ENCODE data around the gene ZBTB8A.
A peak's percentile ranks its signal among the peaks of the same experiment; 100 is the strongest.

The ZBTB8A gene

DNA sequence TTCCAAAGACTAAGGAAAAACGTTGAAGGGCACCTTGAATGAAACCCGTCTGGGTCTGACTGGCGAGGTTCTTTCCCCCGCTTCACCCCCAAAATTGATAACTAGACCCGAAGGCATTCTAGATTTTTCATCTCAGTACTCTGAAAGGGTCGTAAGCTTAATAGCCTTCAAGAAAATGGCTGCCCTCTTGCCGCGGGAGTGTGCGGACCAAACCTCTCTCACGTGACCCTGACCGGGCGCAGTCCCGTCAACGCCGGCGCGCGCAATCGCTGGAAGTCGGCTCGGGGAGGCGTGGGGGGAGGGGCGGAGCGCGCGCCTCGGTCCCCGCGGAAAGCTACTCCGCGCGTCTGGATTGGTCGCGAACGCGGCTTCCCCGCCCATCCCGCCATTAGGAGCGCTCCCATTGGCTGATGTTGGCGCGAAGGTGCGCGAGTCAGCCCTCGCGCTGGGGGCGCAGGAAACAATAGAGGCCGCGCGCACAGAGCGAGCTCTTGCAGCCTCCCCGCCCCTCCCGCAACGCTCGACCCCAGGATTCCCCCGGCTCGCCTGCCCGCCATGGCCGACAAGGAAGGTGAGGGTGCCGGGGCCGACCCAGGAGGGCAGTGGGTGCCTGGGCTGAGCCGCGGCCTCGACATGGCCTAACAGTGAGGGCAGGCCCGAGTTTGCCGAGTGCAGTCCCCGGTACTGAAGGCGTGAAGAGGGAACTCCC, 111.7 kb downstream of the ZBTB8A start, which contains the start of gene RBBP4:
Gene RBBP4 (plus strand): TSS at position 457 of the 709 bp plus-strand sequence. CDS start 99 bp downstream, at position 556.
- Histone ChIP-seq H3K4me3 (peak within 1 kb of the TSS; percentile 87), H3K9ac (ENCODE audit: insufficient read length) (peak within 1 kb of the TSS; percentile 100), H3K9me3 (ENCODE audit: low read depth, low read length) (no peaks in the 10 kb centered on the region), H3K36me3 (ENCODE audit: insufficient read depth, low read length) (peaks cover 43% of the 10 kb centered on the region), H3K27ac (peak within 1 kb of the TSS; percentile 100)
- TF ChIP-seq POLR2AphosphoS5 (IDR thresholded peaks at IDR 0.05; ENCODE audit: borderline replicate concordance, low read depth, low read length) (peak; percentile 87), FOXP2 (optimal IDR thresholded peaks at IDR 0.05; ENCODE audit: control extremely low read depth, extremely low read length, insufficient read depth) (peak; percentile 41), EZH2 (IDR thresholded peaks at IDR 0.05) (no peak)
- peak; percentile 80 for DNase-seq (ENCODE audit: low read depth, low spot score)

DNA sequence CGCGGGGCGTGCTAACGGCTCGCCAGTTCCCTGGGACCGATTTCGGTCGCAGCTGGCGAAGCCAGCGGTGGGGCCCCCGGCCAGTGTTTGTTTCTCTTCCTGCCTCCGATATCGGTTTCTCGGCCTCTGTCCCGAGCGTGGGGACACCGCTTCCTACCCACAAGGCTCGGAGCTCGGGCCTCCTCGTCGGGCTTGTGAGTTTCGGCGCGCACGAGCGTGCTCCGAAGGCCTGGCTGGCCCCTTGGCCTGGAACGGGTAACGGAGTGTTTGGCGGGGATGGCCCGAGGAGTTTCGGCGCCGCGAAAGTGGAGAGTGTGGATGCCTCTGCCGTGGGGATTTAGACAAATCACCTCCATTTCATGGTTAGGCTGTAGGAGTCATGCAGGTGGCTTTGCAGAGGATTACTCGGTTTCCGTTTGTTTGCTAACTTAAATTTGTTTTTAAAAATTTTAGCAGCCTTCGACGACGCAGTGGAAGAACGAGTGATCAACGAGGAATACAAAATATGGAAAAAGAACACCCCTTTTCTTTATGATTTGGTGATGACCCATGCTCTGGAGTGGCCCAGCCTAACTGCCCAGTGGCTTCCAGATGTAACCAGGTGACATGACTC, 112.3 kb downstream of the ZBTB8A start:
- peak overlapping the region; percentile 87 for H3K4me3 ChIP-seq
- peak overlapping the region; percentile 95 for H3K27ac ChIP-seq
- H3K9me3 ChIP-seq (ENCODE audit: low read depth, low read length): no peaks in the 10 kb centered on the region
- DNase-seq (ENCODE audit: low read depth, low spot score): no peak
- TF ChIP-seq EZH2 (IDR thresholded peaks at IDR 0.05): no peak
- TF ChIP-seq FOXP2 (optimal IDR thresholded peaks at IDR 0.05; ENCODE audit: control extremely low read depth, extremely low read length, insufficient read depth): no peak
- no peak for TF ChIP-seq POLR2AphosphoS5 (IDR thresholded peaks at IDR 0.05; ENCODE audit: borderline replicate concordance, low read depth, low read length)
- H3K36me3 ChIP-seq (ENCODE audit: insufficient read depth, low read length): peaks cover 50% of the 10 kb centered on the region
- H3K9ac ChIP-seq (ENCODE audit: insufficient read length): peak overlapping the region; percentile 100

DNA sequence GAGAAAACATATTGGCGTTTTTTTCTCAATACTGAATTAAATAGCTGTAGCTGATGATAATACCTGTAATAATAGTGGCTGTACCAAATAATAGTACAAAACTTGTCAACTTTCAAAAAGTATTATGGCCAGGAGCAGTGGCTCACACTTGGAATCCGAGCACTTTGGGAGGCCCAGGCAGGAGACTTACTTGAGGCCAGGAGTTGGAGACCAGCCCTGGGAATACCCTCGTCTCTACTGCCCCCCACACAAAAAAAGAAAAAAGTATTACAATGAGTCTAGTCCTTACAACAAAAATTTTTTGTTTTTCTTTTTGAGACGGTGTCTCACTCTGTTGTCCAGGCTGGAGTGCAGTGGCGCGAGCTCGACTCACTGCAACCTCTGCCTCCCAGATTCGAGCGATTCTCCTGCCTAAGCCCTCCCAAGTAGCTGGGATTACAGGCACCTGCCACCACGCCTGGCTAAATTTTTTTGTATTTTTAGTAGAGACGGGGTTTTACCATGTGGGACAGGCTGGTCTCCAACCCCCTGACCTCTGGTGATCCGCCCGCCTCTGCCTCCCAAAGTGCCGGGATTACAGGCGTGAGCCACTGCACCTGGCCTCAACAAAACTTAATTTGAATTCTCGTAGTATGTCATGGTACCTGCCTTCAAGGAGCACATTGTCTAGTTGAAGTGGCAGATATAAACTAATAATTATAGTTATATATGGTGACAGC, 113.2 kb downstream of the ZBTB8A start:
- DNase-seq (ENCODE audit: low read depth, low spot score): no peak
- H3K27ac ChIP-seq: peak overlapping the region; percentile 95
- no peak for TF ChIP-seq POLR2AphosphoS5 (IDR thresholded peaks at IDR 0.05; ENCODE audit: borderline replicate concordance, low read depth, low read length)
- TF ChIP-seq FOXP2 (optimal IDR thresholded peaks at IDR 0.05; ENCODE audit: control extremely low read depth, extremely low read length, insufficient read depth): no peak
- TF ChIP-seq EZH2 (IDR thresholded peaks at IDR 0.05): no peak
- no peaks in the 10 kb centered on the region for H3K9me3 ChIP-seq (ENCODE audit: low read depth, low read length)
- peak overlapping the region; percentile 100 for H3K9ac ChIP-seq (ENCODE audit: insufficient read length)
- H3K4me3 ChIP-seq: peak overlapping the region; percentile 87
- peaks cover 58% of the 10 kb centered on the region for H3K36me3 ChIP-seq (ENCODE audit: insufficient read depth, low read length)

Measured in SK-N-MC (cell line).